Prostate gland (tissue), 2 donors: ENCODE data around the gene DUSP12.

Experiments
- POLR2A ChIP-seq: fragments of 450-650 bp; IDR thresholded peaks from one replicate; pipeline ENCODE4 v1.6.1; 2016; ENCODE audit warnings: antibody characterized with exemption, mild to moderate bottlenecking
- TF ChIP-seq, protein P1 (sequence below), 4 experiments: fragments of 200-600 bp in 2 of 4; fragments of 450-650 bp in 2 of 4; sonication (generic) in 2 of 4; IDR thresholded peaks; 1 replicate in 3 of 4; 2 replicates in 1 of 4; pipeline ENCODE4 v1.5.1; 2016 to 2019; ENCODE audit warnings: antibody characterized with exemption in 4 of 4, mild to moderate bottlenecking in 2 of 4, moderate library complexity in 2 of 4

DNA sequence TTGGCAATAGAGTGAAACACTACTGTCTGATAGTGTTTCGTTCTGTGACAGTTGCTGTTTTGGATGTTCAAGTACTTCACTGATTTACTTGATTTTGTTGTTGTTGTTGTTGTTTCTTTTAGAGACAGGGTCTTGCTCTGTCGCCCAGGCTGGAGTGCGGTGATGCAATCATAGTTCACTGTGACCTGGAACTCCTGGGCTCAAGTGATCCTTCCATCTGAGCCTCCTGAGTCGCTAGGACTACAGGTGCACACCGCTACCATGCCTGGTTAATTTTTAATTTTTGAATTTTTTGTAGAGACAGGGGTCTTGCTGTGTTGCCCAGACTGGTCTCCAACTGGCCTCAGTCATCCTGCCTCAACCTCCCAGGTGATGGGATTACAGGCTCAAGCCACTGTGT, 18.9 kb downstream of the DUSP12 start:
- TF ChIP-seq, protein P1, sequence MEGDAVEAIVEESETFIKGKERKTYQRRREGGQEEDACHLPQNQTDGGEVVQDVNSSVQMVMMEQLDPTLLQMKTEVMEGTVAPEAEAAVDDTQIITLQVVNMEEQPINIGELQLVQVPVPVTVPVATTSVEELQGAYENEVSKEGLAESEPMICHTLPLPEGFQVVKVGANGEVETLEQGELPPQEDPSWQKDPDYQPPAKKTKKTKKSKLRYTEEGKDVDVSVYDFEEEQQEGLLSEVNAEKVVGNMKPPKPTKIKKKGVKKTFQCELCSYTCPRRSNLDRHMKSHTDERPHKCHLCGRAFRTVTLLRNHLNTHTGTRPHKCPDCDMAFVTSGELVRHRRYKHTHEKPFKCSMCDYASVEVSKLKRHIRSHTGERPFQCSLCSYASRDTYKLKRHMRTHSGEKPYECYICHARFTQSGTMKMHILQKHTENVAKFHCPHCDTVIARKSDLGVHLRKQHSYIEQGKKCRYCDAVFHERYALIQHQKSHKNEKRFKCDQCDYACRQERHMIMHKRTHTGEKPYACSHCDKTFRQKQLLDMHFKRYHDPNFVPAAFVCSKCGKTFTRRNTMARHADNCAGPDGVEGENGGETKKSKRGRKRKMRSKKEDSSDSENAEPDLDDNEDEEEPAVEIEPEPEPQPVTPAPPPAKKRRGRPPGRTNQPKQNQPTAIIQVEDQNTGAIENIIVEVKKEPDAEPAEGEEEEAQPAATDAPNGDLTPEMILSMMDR (IDR thresholded peaks at IDR 0.05) = no peak
- TF ChIP-seq POLR2A = no peak
